WTC11 (cell line): ENCODE data around the gene DNAJC19. TPM values are rescaled to one million over a fixed set of nuclear protein-coding genes. Genes with fewer than 3 reads are reported as not detected.

Source experiments
- ATAC-seq: fragments of 200-7000 bp; cut with Tn5 transposase; 2 replicates; pipeline ENCODE4 v1.10.0; 2021; ENCODE audit warnings: mild to moderate bottlenecking, moderate library complexity
- CTCF ChIA-PET: fragments of 300-600 bp; sonication (Branson Sonifier 250); formaldehyde crosslinking; loops from one replicate; lab custom pipeline; 2021; ENCODE audit warnings: antibody characterized with exemption; lab: Charles Lee
- POLR2A ChIA-PET: fragments of 350-600 bp; sonication (Branson Sonifier 250); formaldehyde crosslinking; loops from one replicate; lab custom pipeline; 2021; ENCODE audit warnings: antibody characterized with exemption; lab: Charles Lee
- DNase-seq: peaks from one replicate; pipeline ENCODE4 v3.0.0; 2021; ENCODE audit warnings: low spot score
- H3K27ac Mint-ChIP-seq: 2 replicates; pipeline ENCODE4 v1.8.0; 2021; ENCODE audit warnings: mixed read lengths
- H3K27me3 Mint-ChIP-seq: 2 replicates; pipeline ENCODE4 v1.8.0; 2021; ENCODE audit warnings: low read depth, mild to moderate bottlenecking, moderate library complexity, mixed read lengths
- H3K36me3 Mint-ChIP-seq: 2 replicates; pipeline ENCODE4 v1.8.0; 2021; ENCODE audit warnings: mixed read lengths
- H3K4me1 Mint-ChIP-seq: 2 replicates; pipeline ENCODE4 v1.8.0; 2022; ENCODE audit warnings: mixed read lengths
- H3K4me3 Mint-ChIP-seq: 2 replicates; pipeline ENCODE4 v1.8.0; 2021; ENCODE audit warnings: mild to moderate bottlenecking, moderate library complexity, mixed read lengths
- H3K9me3 Mint-ChIP-seq: 2 replicates; pipeline ENCODE4 v1.8.0; 2021; ENCODE audit warnings: mixed read lengths
- E2F4 ChIP-seq: sonication (generic); formaldehyde crosslinking; IDR thresholded peaks from 2 replicates; pipeline ENCODE4 v1.8.1; 2022; ENCODE audit warnings: low read depth, mild to moderate bottlenecking, moderate library complexity, missing genetic modification reagents, borderline replicate concordance
- ELF4 ChIP-seq: sonication (generic); formaldehyde crosslinking; IDR thresholded peaks from 2 replicates; pipeline ENCODE4 v1.8.1; 2022; ENCODE audit warnings: low read depth, mild to moderate bottlenecking, moderate library complexity, missing genetic modification reagents
- KAT7 ChIP-seq: sonication (generic); formaldehyde crosslinking; IDR thresholded peaks from 2 replicates; pipeline ENCODE4 v1.8.1; 2023; ENCODE audit warnings: missing genetic modification reagents, mild to moderate bottlenecking, borderline replicate concordance
- MLX ChIP-seq: sonication (generic); formaldehyde crosslinking; IDR thresholded peaks from 2 replicates; pipeline ENCODE4 v1.8.1; 2023; ENCODE audit warnings: mild to moderate bottlenecking, missing genetic modification reagents, moderate library complexity
- PREB ChIP-seq: sonication (generic); formaldehyde crosslinking; IDR thresholded peaks from 2 replicates; pipeline ENCODE4 v1.8.1; 2022; ENCODE audit warnings: mild to moderate bottlenecking, missing genetic modification reagents, moderate library complexity, borderline replicate concordance
- PRRX2 ChIP-seq: fragments of 250-450 bp; sonication (Bioruptor Pico); IDR thresholded peaks from 2 replicates; pipeline ENCODE4 v1.8.0; 2021; ENCODE audit warnings: mild to moderate bottlenecking
- RELA ChIP-seq: sonication (generic); formaldehyde crosslinking; IDR thresholded peaks from 2 replicates; pipeline ENCODE4 v1.8.1; 2022; ENCODE audit warnings: missing genetic modification reagents, mild to moderate bottlenecking, borderline replicate concordance
- SMAD4 ChIP-seq: sonication (generic); formaldehyde crosslinking; IDR thresholded peaks from 2 replicates; pipeline ENCODE4 v1.8.0; 2022; ENCODE audit warnings: mild to moderate bottlenecking, missing genetic modification reagents
- SOX15 ChIP-seq: fragments of 250-450 bp; sonication (Bioruptor Pico); IDR thresholded peaks from 2 replicates; pipeline ENCODE4 v1.9.0; 2021; ENCODE audit warnings: mild to moderate bottlenecking
- SP1 ChIP-seq: sonication (generic); formaldehyde crosslinking; conservative IDR thresholded peaks from 2 replicates; pipeline ENCODE4 v1.8.1; 2022; ENCODE audit warnings: missing genetic modification reagents
- USF2 ChIP-seq: sonication (generic); formaldehyde crosslinking; IDR thresholded peaks from 2 replicates; pipeline ENCODE4 v1.8.1; 2023; ENCODE audit warnings: mild to moderate bottlenecking, missing genetic modification reagents, moderate library complexity
- ZNF219 ChIP-seq: sonication (generic); formaldehyde crosslinking; IDR thresholded peaks from 2 replicates; pipeline ENCODE4 v1.8.0; 2023; ENCODE audit warnings: missing genetic modification reagents, mild to moderate bottlenecking, borderline replicate concordance
- total RNA-seq: library from RNA; stranded (reverse); gene quantifications from 3 replicates; pipeline ENCODE4 v1.2.3, GENCODE V29; 2021
- TF ChIP-seq, protein P1 (sequence below): sonication (generic); formaldehyde crosslinking; IDR thresholded peaks from 2 replicates; pipeline ENCODE4 v1.8.0; 2023; ENCODE audit warnings: mild to moderate bottlenecking, missing genetic modification reagents
- TF ChIP-seq, protein P2 (sequence below): sonication (generic); formaldehyde crosslinking; IDR thresholded peaks from 2 replicates; pipeline ENCODE4 v1.8.0; 2022; ENCODE audit warnings: mild to moderate bottlenecking, missing genetic modification reagents
- TF ChIP-seq, protein P3 (sequence below): sonication (generic); formaldehyde crosslinking; IDR thresholded peaks from 2 replicates; pipeline ENCODE4 v1.8.0; 2022; ENCODE audit warnings: mild to moderate bottlenecking, missing genetic modification reagents
- TF ChIP-seq, protein P4 (sequence below): sonication (generic); formaldehyde crosslinking; IDR thresholded peaks from 2 replicates; pipeline ENCODE4 v1.8.0; 2022; ENCODE audit warnings: mild to moderate bottlenecking, missing genetic modification reagents
- TF ChIP-seq, protein P5 (sequence below): sonication (generic); formaldehyde crosslinking; IDR thresholded peaks from 2 replicates; pipeline ENCODE4 v1.8.0; 2023; ENCODE audit warnings: missing genetic modification reagents
- TF ChIP-seq, protein P6 (sequence below): fragments of 250-450 bp; sonication (Bioruptor Pico); IDR thresholded peaks from 2 replicates; pipeline ENCODE4 v1.9.0; 2021; ENCODE audit warnings: moderate library complexity, mild to moderate bottlenecking, inconsistent platforms, borderline replicate concordance

The DNAJC19 gene
- total RNA-seq, 1 experiment from 2014 or later, result 65.7 TPM

GRCh38 chr3:181030948-181031347 lies 41.4 kb upstream of the DNAJC19 start:
- no peak overlapping the region for H3K4me3 Mint-ChIP-seq
- no peak for DNase-seq
- TF ChIP-seq SOX15 (CRISPR knock-in tag) (no peak), MLX (CRISPR knock-in tag) (no peak), SP1 (no peak), KAT7 (CRISPR knock-in tag) (no peak), PRRX2 (CRISPR knock-in tag) (no peak), SMAD4 (CRISPR knock-in tag) (no peak), E2F4 (CRISPR knock-in tag) (no peak), ELF4 (CRISPR knock-in tag) (no peak)
- TF ChIP-seq, protein P1, sequence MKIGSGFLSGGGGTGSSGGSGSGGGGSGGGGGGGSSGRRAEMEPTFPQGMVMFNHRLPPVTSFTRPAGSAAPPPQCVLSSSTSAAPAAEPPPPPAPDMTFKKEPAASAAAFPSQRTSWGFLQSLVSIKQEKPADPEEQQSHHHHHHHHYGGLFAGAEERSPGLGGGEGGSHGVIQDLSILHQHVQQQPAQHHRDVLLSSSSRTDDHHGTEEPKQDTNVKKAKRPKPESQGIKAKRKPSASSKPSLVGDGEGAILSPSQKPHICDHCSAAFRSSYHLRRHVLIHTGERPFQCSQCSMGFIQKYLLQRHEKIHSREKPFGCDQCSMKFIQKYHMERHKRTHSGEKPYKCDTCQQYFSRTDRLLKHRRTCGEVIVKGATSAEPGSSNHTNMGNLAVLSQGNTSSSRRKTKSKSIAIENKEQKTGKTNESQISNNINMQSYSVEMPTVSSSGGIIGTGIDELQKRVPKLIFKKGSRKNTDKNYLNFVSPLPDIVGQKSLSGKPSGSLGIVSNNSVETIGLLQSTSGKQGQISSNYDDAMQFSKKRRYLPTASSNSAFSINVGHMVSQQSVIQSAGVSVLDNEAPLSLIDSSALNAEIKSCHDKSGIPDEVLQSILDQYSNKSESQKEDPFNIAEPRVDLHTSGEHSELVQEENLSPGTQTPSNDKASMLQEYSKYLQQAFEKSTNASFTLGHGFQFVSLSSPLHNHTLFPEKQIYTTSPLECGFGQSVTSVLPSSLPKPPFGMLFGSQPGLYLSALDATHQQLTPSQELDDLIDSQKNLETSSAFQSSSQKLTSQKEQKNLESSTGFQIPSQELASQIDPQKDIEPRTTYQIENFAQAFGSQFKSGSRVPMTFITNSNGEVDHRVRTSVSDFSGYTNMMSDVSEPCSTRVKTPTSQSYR (CRISPR knock-in tag), result no peak
- TF ChIP-seq, protein P2, sequence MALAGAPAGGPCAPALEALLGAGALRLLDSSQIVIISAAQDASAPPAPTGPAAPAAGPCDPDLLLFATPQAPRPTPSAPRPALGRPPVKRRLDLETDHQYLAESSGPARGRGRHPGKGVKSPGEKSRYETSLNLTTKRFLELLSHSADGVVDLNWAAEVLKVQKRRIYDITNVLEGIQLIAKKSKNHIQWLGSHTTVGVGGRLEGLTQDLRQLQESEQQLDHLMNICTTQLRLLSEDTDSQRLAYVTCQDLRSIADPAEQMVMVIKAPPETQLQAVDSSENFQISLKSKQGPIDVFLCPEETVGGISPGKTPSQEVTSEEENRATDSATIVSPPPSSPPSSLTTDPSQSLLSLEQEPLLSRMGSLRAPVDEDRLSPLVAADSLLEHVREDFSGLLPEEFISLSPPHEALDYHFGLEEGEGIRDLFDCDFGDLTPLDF (CRISPR knock-in tag), result no peak
- POLR2A ChIA-PET, result interaction anchor here (1.2 kb wide), 1 partner anchor 26 kb away, joined by 3 read pairs; no protein-coding TSS in a partner anchor
- CTCF ChIA-PET, result interaction anchor here (0.6 kb wide), 1 partner anchor 118 kb away, joined by 5 read pairs; the partner anchor contains the start of gene FXR1
- H3K27ac Mint-ChIP-seq, result no peak overlapping the region
- H3K36me3 Mint-ChIP-seq, result no peaks in the 10 kb centered on the region
- no peaks in the 10 kb centered on the region for H3K27me3 Mint-ChIP-seq
- no peak for ATAC-seq
- peaks cover 14% of the 10 kb centered on the region; the same call in 1 of the 2 replicates for H3K9me3 Mint-ChIP-seq
- H3K4me1 Mint-ChIP-seq, result no peaks in the 10 kb centered on the region

DNA sequence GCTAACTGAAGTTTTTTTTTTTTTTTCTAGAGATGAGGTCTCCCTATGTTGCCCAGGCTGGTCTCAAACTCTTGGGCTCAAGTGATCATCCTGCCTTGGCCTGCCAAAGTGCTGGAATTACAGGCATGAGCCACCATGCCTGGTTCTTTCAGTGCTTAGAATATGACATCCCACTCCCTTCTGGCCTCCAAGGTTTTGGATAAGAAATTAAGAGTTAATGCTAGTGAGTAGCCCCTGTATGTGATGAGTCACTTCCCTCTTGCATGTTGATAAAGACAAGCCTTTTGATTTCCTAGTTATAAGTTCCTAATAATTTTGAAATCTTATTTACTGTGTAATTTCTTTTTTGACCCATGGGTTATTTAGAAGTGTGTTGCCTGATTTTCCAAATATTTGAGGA lies 35.7 kb upstream of the DNAJC19 start:
- CTCF ChIA-PET, result no interaction called here
- Mint-ChIP-seq H3K27me3 (no peaks in the 10 kb centered on the region), H3K36me3 (0 out of 2 replicates have a peak, but pooled peaks cover 3% of the 10 kb centered on the region)

GRCh38 chr3:181017690-181018089 lies 28.2 kb upstream of the DNAJC19 start:
- Mint-ChIP-seq H3K9me3 (peaks cover under 1% of the 10 kb centered on the region; the same call in 1 of the 2 replicates), H3K36me3 (no peaks in the 10 kb centered on the region; the same call in 1 of the 2 replicates), H3K27ac (no peak overlapping the region), H3K27me3 (no peaks in the 10 kb centered on the region), H3K4me1 (no peaks in the 10 kb centered on the region), H3K4me3 (no peak overlapping the region)
- ChIA-PET CTCF (no interaction called here), POLR2A (no interaction called here)
- ATAC-seq, result no peak
- DNase-seq, result no peak
- TF ChIP-seq PREB (CRISPR knock-in tag), result no peak
- TF ChIP-seq, protein P3, sequence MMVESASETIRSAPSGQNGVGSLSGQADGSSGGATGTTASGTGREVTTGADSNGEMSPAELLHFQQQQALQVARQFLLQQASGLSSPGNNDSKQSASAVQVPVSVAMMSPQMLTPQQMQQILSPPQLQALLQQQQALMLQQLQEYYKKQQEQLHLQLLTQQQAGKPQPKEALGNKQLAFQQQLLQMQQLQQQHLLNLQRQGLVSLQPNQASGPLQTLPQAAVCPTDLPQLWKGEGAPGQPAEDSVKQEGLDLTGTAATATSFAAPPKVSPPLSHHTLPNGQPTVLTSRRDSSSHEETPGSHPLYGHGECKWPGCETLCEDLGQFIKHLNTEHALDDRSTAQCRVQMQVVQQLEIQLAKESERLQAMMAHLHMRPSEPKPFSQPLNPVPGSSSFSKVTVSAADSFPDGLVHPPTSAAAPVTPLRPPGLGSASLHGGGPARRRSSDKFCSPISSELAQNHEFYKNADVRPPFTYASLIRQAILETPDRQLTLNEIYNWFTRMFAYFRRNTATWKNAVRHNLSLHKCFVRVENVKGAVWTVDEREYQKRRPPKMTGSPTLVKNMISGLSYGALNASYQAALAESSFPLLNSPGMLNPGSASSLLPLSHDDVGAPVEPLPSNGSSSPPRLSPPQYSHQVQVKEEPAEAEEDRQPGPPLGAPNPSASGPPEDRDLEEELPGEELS, result no peak
- TF ChIP-seq, protein P4, sequence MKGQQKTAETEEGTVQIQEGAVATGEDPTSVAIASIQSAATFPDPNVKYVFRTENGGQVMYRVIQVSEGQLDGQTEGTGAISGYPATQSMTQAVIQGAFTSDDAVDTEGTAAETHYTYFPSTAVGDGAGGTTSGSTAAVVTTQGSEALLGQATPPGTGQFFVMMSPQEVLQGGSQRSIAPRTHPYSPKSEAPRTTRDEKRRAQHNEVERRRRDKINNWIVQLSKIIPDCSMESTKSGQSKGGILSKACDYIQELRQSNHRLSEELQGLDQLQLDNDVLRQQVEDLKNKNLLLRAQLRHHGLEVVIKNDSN (CRISPR knock-in tag), result no peak
- TF ChIP-seq, protein P5, sequence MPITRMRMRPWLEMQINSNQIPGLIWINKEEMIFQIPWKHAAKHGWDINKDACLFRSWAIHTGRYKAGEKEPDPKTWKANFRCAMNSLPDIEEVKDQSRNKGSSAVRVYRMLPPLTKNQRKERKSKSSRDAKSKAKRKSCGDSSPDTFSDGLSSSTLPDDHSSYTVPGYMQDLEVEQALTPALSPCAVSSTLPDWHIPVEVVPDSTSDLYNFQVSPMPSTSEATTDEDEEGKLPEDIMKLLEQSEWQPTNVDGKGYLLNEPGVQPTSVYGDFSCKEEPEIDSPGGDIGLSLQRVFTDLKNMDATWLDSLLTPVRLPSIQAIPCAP (CRISPR knock-in tag), result no peak
- TF ChIP-seq, protein P6, sequence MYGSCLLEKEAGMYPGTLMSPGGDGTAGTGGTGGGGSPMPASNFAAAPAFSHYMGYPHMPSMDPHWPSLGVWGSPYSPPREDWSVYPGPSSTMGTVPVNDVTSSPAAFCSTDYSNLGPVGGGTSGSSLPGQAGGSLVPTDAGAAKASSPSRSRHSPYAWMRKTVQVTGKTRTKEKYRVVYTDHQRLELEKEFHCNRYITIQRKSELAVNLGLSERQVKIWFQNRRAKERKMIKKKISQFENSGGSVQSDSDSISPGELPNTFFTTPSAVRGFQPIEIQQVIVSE, result no peak
- no peak for TF ChIP-seq USF2 (CRISPR knock-in tag)

More for the DNA sequence above, 35.7 kb upstream of the DNAJC19 start:
- no peak for ATAC-seq
- TF ChIP-seq RELA (no peak), ZNF219 (CRISPR knock-in tag) (no peak)
- DNase-seq, result no peak
- H3K4me3 Mint-ChIP-seq, result no peak overlapping the region
- no peak overlapping the region for H3K27ac Mint-ChIP-seq
- H3K4me1 Mint-ChIP-seq, result no peaks in the 10 kb centered on the region
- POLR2A ChIA-PET, result interaction anchor here (0.7 kb wide), 1 partner anchor 1828 kb away, joined by 7 read pairs; no protein-coding TSS in a partner anchor
- H3K9me3 Mint-ChIP-seq, result peaks cover 19% of the 10 kb centered on the region
